CD14-positive monocyte (primary cell): ENCODE data around the gene BTK. TPM values are rescaled to one million over a fixed set of nuclear protein-coding genes. Genes with fewer than 3 reads are reported as not detected.

ENCODE experiments used
- DNase-seq, 3 donors: peaks; one replicate each; pipeline ENCODE4 v3.0.0-alpha.2; 2011 to 2022
- H2AFZ ChIP-seq: 2 replicates; pipeline ENCODE4 v1.6.0; 2012; ENCODE audit warnings: mild to moderate bottlenecking, low read depth, low read length, inconsistent platforms; ENCODE audit not compliant: insufficient read depth, poor library complexity, severe bottlenecking
- H3K27ac ChIP-seq, 2 donors: 1 replicate in 1 of 2; 2 replicates in 1 of 2; pipeline ENCODE4 v1.5.1; 2012 to 2013; ENCODE audit warnings: low read length in 2 of 2, control low read depth in 1 of 2, inconsistent platforms in 1 of 2, low read depth in 1 of 2, mild to moderate bottlenecking in 1 of 2
- H3K27me3 ChIP-seq, 2 donors: one replicate each; pipeline versions ENCODE4 v1.6.0 to v1.6.1; 2011 to 2013; ENCODE audit warnings: low read length in 2 of 2; ENCODE audit not compliant: control insufficient read depth in 2 of 2, insufficient read depth in 2 of 2
- H3K36me3 ChIP-seq, 2 donors: replicated peaks in 1 of 2; 1 replicate in 1 of 2; 2 replicates in 1 of 2; pipeline versions ENCODE4 v1.5.1 to v1.6.1; 2012 to 2013; ENCODE audit warnings: low read length in 2 of 2, control low read depth in 1 of 2, inconsistent platforms in 1 of 2, mild to moderate bottlenecking in 1 of 2; ENCODE audit not compliant: insufficient read depth in 2 of 2, control insufficient read depth in 1 of 2
- H3K4me1 ChIP-seq, 2 donors: 1 replicate in 1 of 2; 2 replicates in 1 of 2; pipeline versions ENCODE4 v1.5.1 to v1.6.1; 2012 to 2013; ENCODE audit warnings: low read length in 2 of 2, control low read depth in 1 of 2, inconsistent platforms in 1 of 2, mild to moderate bottlenecking in 1 of 2, moderate library complexity in 1 of 2; ENCODE audit not compliant: insufficient read depth in 2 of 2, control insufficient read depth in 1 of 2
- H3K4me2 ChIP-seq: replicated peaks from 2 replicates; pipeline ENCODE3; 2012; ENCODE audit warnings: low read length, moderate library complexity, mild to moderate bottlenecking; ENCODE audit not compliant: poor library complexity, severe bottlenecking; ENCODE audit errors: extremely low read depth
- H3K4me3 ChIP-seq, 3 experiments: fragments of 200-600 bp in 1 of 3; sonication (generic) in 1 of 3; replicated peaks in 1 of 3; 1 replicate in 2 of 3; 2 replicates in 1 of 3; pipeline ENCODE4 v1.5.1; 2011 to 2013; ENCODE audit warnings: low read length in 3 of 3, mild to moderate bottlenecking in 3 of 3, control low read depth in 2 of 3, low read depth in 2 of 3, inconsistent platforms in 1 of 3, moderate library complexity in 1 of 3
- H3K79me2 ChIP-seq: 2 replicates; pipeline ENCODE4 v1.6.0; 2012; ENCODE audit warnings: mild to moderate bottlenecking, control low read depth, inconsistent platforms, low read length, moderate library complexity; ENCODE audit not compliant: insufficient read depth
- H3K9ac ChIP-seq: 2 replicates; pipeline ENCODE4 v1.6.0; 2017; ENCODE audit warnings: low read length, mild to moderate bottlenecking; ENCODE audit not compliant: insufficient read depth, poor library complexity, severe bottlenecking
- H3K9me3 ChIP-seq, 2 donors: replicated peaks in 1 of 2; 1 replicate in 1 of 2; 2 replicates in 1 of 2; pipeline versions ENCODE4 v1.5.1 to v1.6.1; 2012 to 2013; ENCODE audit warnings: low read length in 2 of 2, control low read depth in 1 of 2; ENCODE audit not compliant: control insufficient read depth in 1 of 2, insufficient read depth in 1 of 2
- H4K20me1 ChIP-seq: 2 replicates; pipeline ENCODE4 v1.6.0; 2012; ENCODE audit warnings: mild to moderate bottlenecking, low read length, control low read depth, moderate library complexity; ENCODE audit not compliant: insufficient read depth
- H3K27ac Mint-ChIP-seq, 7 donors: one replicate each; pipeline ENCODE4 v1.8.0; 2020; ENCODE audit warnings: mild to moderate bottlenecking in 7 of 7, mixed read lengths in 7 of 7, moderate library complexity in 6 of 7, inconsistent platforms in 2 of 7
- H3K27me3 Mint-ChIP-seq, 3 donors: one replicate each; pipeline ENCODE4 v1.8.0; 2021 to 2022; ENCODE audit warnings: low read depth in 3 of 3, mild to moderate bottlenecking in 3 of 3, mixed read lengths in 3 of 3, moderate library complexity in 3 of 3, inconsistent platforms in 1 of 3
- H3K36me3 Mint-ChIP-seq, 2 donors: one replicate each; pipeline ENCODE4 v1.8.0; 2020; ENCODE audit warnings: mixed read lengths in 2 of 2, inconsistent platforms in 1 of 2, mild to moderate bottlenecking in 1 of 2
- H3K4me1 Mint-ChIP-seq: one replicate; pipeline ENCODE4 v1.8.0; 2020; ENCODE audit warnings: mild to moderate bottlenecking, mixed read lengths
- H3K4me3 Mint-ChIP-seq, 2 donors: one replicate each; pipeline ENCODE4 v1.8.0; 2020; ENCODE audit warnings: mild to moderate bottlenecking in 2 of 2, mixed read lengths in 2 of 2, moderate library complexity in 1 of 2
- H3K9me3 Mint-ChIP-seq, 7 donors: one replicate each; pipeline ENCODE4 v1.8.0; 2020 to 2022; ENCODE audit warnings: mixed read lengths in 7 of 7, mild to moderate bottlenecking in 6 of 7, moderate library complexity in 6 of 7, inconsistent platforms in 2 of 7
- WGBS: methylation state at CpG from one replicate; pipeline ENCODE4 v1.1.5; 2013; ENCODE audit warnings: missing lambda C conversion rate; ENCODE audit not compliant: insufficient coverage; 5-methylcytosine and 5-hydroxymethylcytosine counted together
- intact Hi-C, 2 donors: fragments of 100-400 bp; cut with micrococcal nuclease; formaldehyde crosslinking; loops; one replicate each; pipeline versions ENCODE4 v1.15.0 to v1.15.1; 2023
- polyA plus RNA-seq, 3 donors: library from polyadenylated mRNA; depleted of rRNA in 1 of 3; unstranded in 2 of 3; stranded (reverse) in 1 of 3; fragments of 300-500 nt in 2 of 3; fragments of >200 nt in 1 of 3; fragmentation: Illumina TruSeq in 2 of 3; gene quantifications; 1 replicate in 2 of 3; 2 replicates in 1 of 3; pipeline ENCODE4 v1.2.3, GENCODE V29; 2012 to 2021
- TF ChIP-seq, protein P1 (sequence below): fragments of 200-600 bp; IDR thresholded peaks from one replicate; pipeline ENCODE4 v1.8.0; 2022; ENCODE audit warnings: antibody characterized with exemption, mild to moderate bottlenecking

The BTK gene
- polyA plus RNA-seq, 3 donors, result 74.1 to 92.9 (median 82.9) TPM

DNA sequence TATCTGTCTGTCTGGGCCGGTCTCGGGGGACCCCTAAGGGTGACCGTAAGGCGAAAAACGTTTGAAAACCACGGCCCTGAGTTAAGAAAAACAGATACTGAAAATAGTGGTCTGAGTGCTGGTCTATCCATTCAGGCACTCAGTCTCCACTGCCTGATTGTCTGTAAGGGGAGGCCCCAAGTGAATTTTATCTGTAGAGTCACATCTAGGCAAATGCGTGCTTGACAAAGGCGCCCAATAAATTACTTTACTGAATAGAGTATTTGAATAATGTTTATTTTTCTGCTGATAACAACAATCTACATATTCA lies 22.5 kb upstream of the BTK start:
- H3K4me3 Mint-ChIP-seq, result peak overlapping the region; percentile 86 to 97
- no peaks in the 10 kb centered on the region for H3K9me3 ChIP-seq
- WGBS, result 0% methylated on average over 4 of the region's 8 CpGs
- H3K27ac Mint-ChIP-seq, result peak overlapping the region; percentile 96 to 99 (median 98)
- H3K27ac ChIP-seq, result peak overlapping the region; percentile 93 to 99
- H4K20me1 ChIP-seq, result no peaks in the 10 kb centered on the region
- H3K36me3 Mint-ChIP-seq, result peaks cover 19 to 24% of the 10 kb centered on the region in 2 donors
- H3K4me1 Mint-ChIP-seq, result peaks cover 32% of the 10 kb centered on the region
- no peak for DNase-seq
- peak overlapping the region; percentile 76 for H3K4me2 ChIP-seq
- no peak overlapping the region for H2AFZ ChIP-seq
- no peaks in the 10 kb centered on the region for H3K27me3 Mint-ChIP-seq
- H3K79me2 ChIP-seq, result peaks cover 88% of the 10 kb centered on the region
- H3K9me3 Mint-ChIP-seq, result peaks cover 0 to 11% (median 3%) of the 10 kb centered on the region in 7 donors
- intact Hi-C loops, result loop anchor here in 1 of 2 donors (10.0 kb wide), 1 partner anchor 526 kb away; the partner anchor contains the start of gene ZMAT1
- peaks cover 8 to 18% of the 10 kb centered on the region in 2 donors for H3K36me3 ChIP-seq
- TF ChIP-seq, protein P1, sequence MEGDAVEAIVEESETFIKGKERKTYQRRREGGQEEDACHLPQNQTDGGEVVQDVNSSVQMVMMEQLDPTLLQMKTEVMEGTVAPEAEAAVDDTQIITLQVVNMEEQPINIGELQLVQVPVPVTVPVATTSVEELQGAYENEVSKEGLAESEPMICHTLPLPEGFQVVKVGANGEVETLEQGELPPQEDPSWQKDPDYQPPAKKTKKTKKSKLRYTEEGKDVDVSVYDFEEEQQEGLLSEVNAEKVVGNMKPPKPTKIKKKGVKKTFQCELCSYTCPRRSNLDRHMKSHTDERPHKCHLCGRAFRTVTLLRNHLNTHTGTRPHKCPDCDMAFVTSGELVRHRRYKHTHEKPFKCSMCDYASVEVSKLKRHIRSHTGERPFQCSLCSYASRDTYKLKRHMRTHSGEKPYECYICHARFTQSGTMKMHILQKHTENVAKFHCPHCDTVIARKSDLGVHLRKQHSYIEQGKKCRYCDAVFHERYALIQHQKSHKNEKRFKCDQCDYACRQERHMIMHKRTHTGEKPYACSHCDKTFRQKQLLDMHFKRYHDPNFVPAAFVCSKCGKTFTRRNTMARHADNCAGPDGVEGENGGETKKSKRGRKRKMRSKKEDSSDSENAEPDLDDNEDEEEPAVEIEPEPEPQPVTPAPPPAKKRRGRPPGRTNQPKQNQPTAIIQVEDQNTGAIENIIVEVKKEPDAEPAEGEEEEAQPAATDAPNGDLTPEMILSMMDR, result no peak
- H3K27me3 ChIP-seq, result no peaks in the 10 kb centered on the region
- peak overlapping the region; percentile 81 to 96 (median 84) for H3K4me3 ChIP-seq
- H3K9ac ChIP-seq, result peak overlapping the region; percentile 73
- peaks cover 29 to 43% of the 10 kb centered on the region in 2 donors for H3K4me1 ChIP-seq

DNA sequence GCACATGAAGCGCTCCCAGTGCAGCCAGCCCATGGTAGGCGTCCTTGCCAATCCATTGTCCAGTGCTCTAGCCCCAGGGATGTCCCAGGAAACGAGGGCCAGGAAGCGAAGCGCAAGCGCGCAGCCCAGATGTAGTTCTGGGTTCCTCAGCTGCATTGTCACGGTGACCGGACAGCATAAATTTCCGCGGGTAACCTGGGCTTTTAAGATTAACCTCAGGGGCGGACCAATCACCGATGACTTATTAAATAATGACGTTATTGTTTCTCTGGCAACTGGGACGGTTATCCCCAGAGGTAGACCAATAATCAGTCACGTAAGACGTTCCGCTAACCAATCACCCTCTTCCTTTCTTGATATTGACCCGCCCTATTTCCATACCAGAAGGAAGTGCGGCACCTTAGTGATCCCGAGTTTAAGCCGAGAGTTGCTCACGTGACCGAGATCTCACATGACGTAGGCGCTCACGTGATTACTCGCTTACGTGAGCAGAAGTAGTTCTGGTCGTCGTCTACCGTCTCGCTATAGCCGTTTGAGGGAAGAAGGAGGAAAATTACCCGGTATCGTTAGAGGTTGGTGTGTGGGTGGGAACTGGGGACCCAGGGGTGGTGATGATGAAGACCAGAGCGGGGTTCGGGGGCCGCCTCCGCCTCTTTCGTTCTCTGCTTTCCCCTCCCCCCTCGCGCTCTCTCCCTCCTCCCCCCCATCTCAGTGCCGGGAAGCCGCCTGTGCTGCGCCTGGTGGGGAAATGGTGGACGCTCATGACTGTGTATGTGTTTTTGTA lies 21.9 kb upstream of the BTK start, which contains the start of the genes GLA and HNRNPH2:
Gene GLA, minus strand, starts transcription at position 178 of the 784 bp plus-strand sequence. Its CDS starts 22 bp downstream, at position 156.
Gene HNRNPH2, plus strand, starts transcription at position 475 of the 784 bp plus-strand sequence. CDS start 3,767 bp downstream, outside the sequence.
- no peaks in the 10 kb centered on the region for H3K9me3 ChIP-seq
- TF ChIP-seq, protein P1, result no peak
- Mint-ChIP-seq H3K4me3 (peak within 1 kb of the TSS; percentile 97 to 98), H3K27me3 (no peaks in the 10 kb centered on the region), H3K27ac (peak within 1 kb of the TSS; percentile 96 to 99 (median 99)), H3K36me3 (peaks cover 15 to 19% of the 10 kb centered on the region in 2 donors), H3K9me3 (peaks cover 0 to 11% (median 3%) of the 10 kb centered on the region in 7 donors), H3K4me1 (peaks cover 29% of the 10 kb centered on the region)
- H3K9ac ChIP-seq, result peak within 1 kb of the TSS; percentile 73
- peaks cover 87% of the 10 kb centered on the region for H3K79me2 ChIP-seq
- intact Hi-C loops, result loop anchor here in 1 of 2 donors (2.0 to 10.0 kb wide), 2 partner anchors 15 to 527 kb away; partner anchors contain the start of gene ZMAT1
- 0% methylated on average over 15 of the region's 47 CpGs for WGBS
- peak within 1 kb of the TSS; percentile 56 for H2AFZ ChIP-seq
- peak within 1 kb of the TSS; percentile 84 to 96 (median 89) for H3K4me3 ChIP-seq
- H3K27me3 ChIP-seq, result no peaks in the 10 kb centered on the region
- DNase-seq, result peak; percentile 96 to 98 (median 96)
- H3K27ac ChIP-seq, result peak within 1 kb of the TSS; percentile 93 to 99
- H4K20me1 ChIP-seq, result no peaks in the 10 kb centered on the region
- peak within 1 kb of the TSS; percentile 80 for H3K4me2 ChIP-seq
- peaks cover 4 to 14% of the 10 kb centered on the region in 2 donors for H3K36me3 ChIP-seq
- peaks cover 32 to 45% of the 10 kb centered on the region in 2 donors for H3K4me1 ChIP-seq
